GM23338 (cell line): ENCODE measurements around the gene UBE2QL1. TPM values are rescaled to one million over a fixed set of nuclear protein-coding genes. Genes with fewer than 3 reads are reported as not detected.

Source experiments
- ATAC-seq: fragments of 200-7000 bp; cut with Tn5 transposase; 3 replicates; pipeline ENCODE4 v1.9.1; 2020
- DNase-seq: peaks from one replicate; pipeline ENCODE4 v3.0.0-alpha.2; 2015; ENCODE audit warnings: low spot score
- H2AFZ ChIP-seq: fragments of 200-600 bp; sonication (generic); 2 replicates; pipeline ENCODE4 v1.8.0; 2016; ENCODE audit warnings: antibody characterized with exemption, mild to moderate bottlenecking, moderate library complexity
- H3F3A ChIP-seq: fragments of 200-600 bp; sonication (generic); replicated peaks from 2 replicates; pipeline ENCODE4 v1.8.0; 2017; ENCODE audit warnings: antibody characterized with exemption, mixed run types, low read depth
- H3K27ac ChIP-seq: fragments of 200-600 bp; sonication (generic); 2 replicates; pipeline ENCODE4 v1.6.1; 2016; ENCODE audit warnings: low read depth
- H3K27me3 ChIP-seq: fragments of 200-600 bp; sonication (generic); 2 replicates; pipeline ENCODE4 v1.8.0; 2016; ENCODE audit warnings: mild to moderate bottlenecking, mixed run types, moderate library complexity; ENCODE audit not compliant: insufficient read depth
- H3K36me3 ChIP-seq: fragments of 200-600 bp; sonication (generic); 2 replicates; pipeline ENCODE4 v1.8.0; 2016; ENCODE audit warnings: mild to moderate bottlenecking; ENCODE audit not compliant: insufficient read depth
- H3K4me1 ChIP-seq: fragments of 200-600 bp; sonication (generic); 2 replicates; pipeline ENCODE4 v1.8.0; 2016; ENCODE audit warnings: mild to moderate bottlenecking, moderate library complexity; ENCODE audit not compliant: insufficient read depth
- H3K4me2 ChIP-seq: fragments of 200-600 bp; sonication (generic); 2 replicates; pipeline ENCODE4 v1.7.1; 2017; ENCODE audit warnings: mixed run types
- H3K4me3 ChIP-seq: fragments of 200-600 bp; sonication (generic); 2 replicates; pipeline ENCODE4 v1.6.1; 2016; ENCODE audit warnings: mixed run types
- H3K79me2 ChIP-seq: fragments of 200-600 bp; sonication (generic); replicated peaks from 2 replicates; pipeline ENCODE4 v1.8.0; 2017; ENCODE audit warnings: mild to moderate bottlenecking; ENCODE audit not compliant: insufficient read depth
- H3K9me2 ChIP-seq: fragments of 200-600 bp; sonication (generic); 2 replicates; pipeline ENCODE4 v1.8.0; 2017; ENCODE audit not compliant: insufficient read depth
- H4K20me1 ChIP-seq: fragments of 200-600 bp; sonication (generic); replicated peaks from 2 replicates; pipeline ENCODE4 v1.8.0; 2017; ENCODE audit warnings: mild to moderate bottlenecking; ENCODE audit not compliant: insufficient read depth
- H3K27ac Mint-ChIP-seq: 2 replicates; pipeline ENCODE4 v1.8.0; 2020; ENCODE audit warnings: inconsistent platforms, mild to moderate bottlenecking, moderate library complexity, mixed read lengths
- H3K27me3 Mint-ChIP-seq: 3 replicates; pipeline ENCODE4 v1.8.0; 2022; ENCODE audit warnings: low read depth, mild to moderate bottlenecking, moderate library complexity, mixed read lengths, inconsistent platforms; ENCODE audit not compliant: insufficient read depth, poor library complexity
- H3K36me3 Mint-ChIP-seq: 3 replicates; pipeline ENCODE4 v1.8.0; 2021; ENCODE audit warnings: low read depth, mild to moderate bottlenecking, inconsistent platforms, moderate library complexity, mixed read lengths
- H3K4me1 Mint-ChIP-seq: 3 replicates; pipeline ENCODE4 v1.8.0; 2020; ENCODE audit warnings: mild to moderate bottlenecking, inconsistent platforms, mixed read lengths
- H3K4me3 Mint-ChIP-seq: 3 replicates; pipeline ENCODE4 v1.8.0; 2021; ENCODE audit warnings: moderate library complexity, mild to moderate bottlenecking, inconsistent platforms, mixed read lengths
- H3K9me3 Mint-ChIP-seq: 3 replicates; pipeline ENCODE4 v1.8.0; 2020; ENCODE audit warnings: moderate library complexity, mild to moderate bottlenecking, inconsistent platforms, mixed read lengths
- CREB1 ChIP-seq: fragments of 250-450 bp; sonication (Bioruptor Pico); IDR thresholded peaks from 2 replicates; pipeline ENCODE4 v1.5.0; 2020; ENCODE audit warnings: low read depth, mild to moderate bottlenecking, moderate library complexity
- EZH2 ChIP-seq: fragments of 200-600 bp; sonication (generic); IDR thresholded peaks from one replicate; pipeline ENCODE4 v1.8.0; 2017; ENCODE audit warnings: antibody characterized with exemption, mild to moderate bottlenecking, low read depth; ENCODE audit not compliant: unreplicated experiment
- EZH2phosphoT487 ChIP-seq: fragments of 200-600 bp; sonication (generic); IDR thresholded peaks from one replicate; pipeline ENCODE4 v1.8.1; 2018; ENCODE audit warnings: antibody characterized with exemption; ENCODE audit not compliant: unreplicated experiment
- NANOG ChIP-seq: IDR thresholded peaks from 2 replicates; pipeline ENCODE4 v1.6.1; 2016; ENCODE audit warnings: antibody characterized with exemption, borderline replicate concordance
- POLR2AphosphoS5 ChIP-seq: IDR thresholded peaks from 2 replicates; pipeline ENCODE4 v1.6.1; 2016; ENCODE audit warnings: antibody characterized with exemption, low read depth
- ZNF114 ChIP-seq: fragments of 250-450 bp; sonication (Bioruptor Pico); IDR thresholded peaks from 2 replicates; pipeline ENCODE4 v1.5.0; 2020; ENCODE audit warnings: mild to moderate bottlenecking, moderate library complexity
- polyA plus RNA-seq: library from polyadenylated mRNA; unstranded; fragments of >200 nt; fragmentation: Nextera tagmentation; extraction: Ambion mirVana; gene quantifications from 2 replicates; pipeline ENCODE4 v1.2.1, GENCODE V29; 2016
- total RNA-seq: library from RNA; depleted of rRNA; stranded (reverse); fragments of >200 nt; shearing (Covaris generic); gene quantifications from 2 replicates; pipeline ENCODE4 v1.2.3, GENCODE V29; 2014
- TF ChIP-seq, protein P1 (sequence below): fragments of 250-450 bp; sonication (Bioruptor Pico); IDR thresholded peaks from 2 replicates; pipeline ENCODE4 v1.5.0; 2020; ENCODE audit warnings: mild to moderate bottlenecking, moderate library complexity
- TF ChIP-seq, protein P2 (sequence below): IDR thresholded peaks from one replicate; pipeline ENCODE4 v1.6.1; 2018; ENCODE audit warnings: antibody characterized with exemption; ENCODE audit not compliant: unreplicated experiment
- TF ChIP-seq, protein P3 (sequence below): IDR thresholded peaks from 2 replicates; pipeline ENCODE4 v1.6.1; 2016; ENCODE audit warnings: antibody characterized with exemption

The UBE2QL1 gene
- total and polyA plus RNA-seq, 2 experiments from 2014 or later, result 0.40 to 0.83 TPM

DNA sequence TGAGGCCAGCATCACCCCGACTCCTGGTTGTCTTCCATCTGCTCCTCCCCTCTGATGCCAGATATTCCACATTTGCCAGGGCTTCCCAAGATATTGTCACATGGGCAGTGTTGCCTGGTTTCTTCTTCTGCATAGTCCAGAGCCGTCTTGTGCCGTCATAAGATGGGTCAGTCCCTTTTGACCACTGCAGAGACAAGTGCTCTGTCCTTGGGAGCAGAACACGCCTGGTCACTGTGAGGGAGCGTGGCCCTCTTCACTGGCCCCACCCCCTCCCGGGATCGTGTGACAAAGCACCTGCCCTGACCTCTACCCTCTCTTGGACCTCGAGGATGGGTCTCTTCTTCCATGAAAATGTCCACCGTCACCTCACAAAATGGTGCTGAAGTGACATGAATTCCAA lies 41.6 kb downstream of the UBE2QL1 start:
- H3K4me3 Mint-ChIP-seq, result no peak overlapping the region
- no peaks in the 10 kb centered on the region for H3K9me3 Mint-ChIP-seq
- H3K4me1 Mint-ChIP-seq, result peaks cover 15% of the 10 kb centered on the region
- Histone ChIP-seq H3K36me3 (no peaks in the 10 kb centered on the region), H2AFZ (no peak overlapping the region), H3K4me2 (no peak overlapping the region), H3K4me3 (no peak overlapping the region), H3K4me1 (peaks cover 8% of the 10 kb centered on the region), H3K9me2 (no peaks in the 10 kb centered on the region), H3K79me2 (no peaks in the 10 kb centered on the region), H3F3A (no peaks in the 10 kb centered on the region), H3K27ac (no peak overlapping the region), H3K27me3 (no peaks in the 10 kb centered on the region), H4K20me1 (no peaks in the 10 kb centered on the region)
- DNase-seq (no peak), ATAC-seq (no peak)
- H3K27me3 Mint-ChIP-seq, result peaks cover 9% of the 10 kb centered on the region
- TF ChIP-seq POLR2AphosphoS5, result no peak
- TF ChIP-seq EZH2, result no peak
- no peak for TF ChIP-seq ZNF114
- no peak for TF ChIP-seq CREB1 (CRISPR knock-in tag)
- TF ChIP-seq, protein P1, sequence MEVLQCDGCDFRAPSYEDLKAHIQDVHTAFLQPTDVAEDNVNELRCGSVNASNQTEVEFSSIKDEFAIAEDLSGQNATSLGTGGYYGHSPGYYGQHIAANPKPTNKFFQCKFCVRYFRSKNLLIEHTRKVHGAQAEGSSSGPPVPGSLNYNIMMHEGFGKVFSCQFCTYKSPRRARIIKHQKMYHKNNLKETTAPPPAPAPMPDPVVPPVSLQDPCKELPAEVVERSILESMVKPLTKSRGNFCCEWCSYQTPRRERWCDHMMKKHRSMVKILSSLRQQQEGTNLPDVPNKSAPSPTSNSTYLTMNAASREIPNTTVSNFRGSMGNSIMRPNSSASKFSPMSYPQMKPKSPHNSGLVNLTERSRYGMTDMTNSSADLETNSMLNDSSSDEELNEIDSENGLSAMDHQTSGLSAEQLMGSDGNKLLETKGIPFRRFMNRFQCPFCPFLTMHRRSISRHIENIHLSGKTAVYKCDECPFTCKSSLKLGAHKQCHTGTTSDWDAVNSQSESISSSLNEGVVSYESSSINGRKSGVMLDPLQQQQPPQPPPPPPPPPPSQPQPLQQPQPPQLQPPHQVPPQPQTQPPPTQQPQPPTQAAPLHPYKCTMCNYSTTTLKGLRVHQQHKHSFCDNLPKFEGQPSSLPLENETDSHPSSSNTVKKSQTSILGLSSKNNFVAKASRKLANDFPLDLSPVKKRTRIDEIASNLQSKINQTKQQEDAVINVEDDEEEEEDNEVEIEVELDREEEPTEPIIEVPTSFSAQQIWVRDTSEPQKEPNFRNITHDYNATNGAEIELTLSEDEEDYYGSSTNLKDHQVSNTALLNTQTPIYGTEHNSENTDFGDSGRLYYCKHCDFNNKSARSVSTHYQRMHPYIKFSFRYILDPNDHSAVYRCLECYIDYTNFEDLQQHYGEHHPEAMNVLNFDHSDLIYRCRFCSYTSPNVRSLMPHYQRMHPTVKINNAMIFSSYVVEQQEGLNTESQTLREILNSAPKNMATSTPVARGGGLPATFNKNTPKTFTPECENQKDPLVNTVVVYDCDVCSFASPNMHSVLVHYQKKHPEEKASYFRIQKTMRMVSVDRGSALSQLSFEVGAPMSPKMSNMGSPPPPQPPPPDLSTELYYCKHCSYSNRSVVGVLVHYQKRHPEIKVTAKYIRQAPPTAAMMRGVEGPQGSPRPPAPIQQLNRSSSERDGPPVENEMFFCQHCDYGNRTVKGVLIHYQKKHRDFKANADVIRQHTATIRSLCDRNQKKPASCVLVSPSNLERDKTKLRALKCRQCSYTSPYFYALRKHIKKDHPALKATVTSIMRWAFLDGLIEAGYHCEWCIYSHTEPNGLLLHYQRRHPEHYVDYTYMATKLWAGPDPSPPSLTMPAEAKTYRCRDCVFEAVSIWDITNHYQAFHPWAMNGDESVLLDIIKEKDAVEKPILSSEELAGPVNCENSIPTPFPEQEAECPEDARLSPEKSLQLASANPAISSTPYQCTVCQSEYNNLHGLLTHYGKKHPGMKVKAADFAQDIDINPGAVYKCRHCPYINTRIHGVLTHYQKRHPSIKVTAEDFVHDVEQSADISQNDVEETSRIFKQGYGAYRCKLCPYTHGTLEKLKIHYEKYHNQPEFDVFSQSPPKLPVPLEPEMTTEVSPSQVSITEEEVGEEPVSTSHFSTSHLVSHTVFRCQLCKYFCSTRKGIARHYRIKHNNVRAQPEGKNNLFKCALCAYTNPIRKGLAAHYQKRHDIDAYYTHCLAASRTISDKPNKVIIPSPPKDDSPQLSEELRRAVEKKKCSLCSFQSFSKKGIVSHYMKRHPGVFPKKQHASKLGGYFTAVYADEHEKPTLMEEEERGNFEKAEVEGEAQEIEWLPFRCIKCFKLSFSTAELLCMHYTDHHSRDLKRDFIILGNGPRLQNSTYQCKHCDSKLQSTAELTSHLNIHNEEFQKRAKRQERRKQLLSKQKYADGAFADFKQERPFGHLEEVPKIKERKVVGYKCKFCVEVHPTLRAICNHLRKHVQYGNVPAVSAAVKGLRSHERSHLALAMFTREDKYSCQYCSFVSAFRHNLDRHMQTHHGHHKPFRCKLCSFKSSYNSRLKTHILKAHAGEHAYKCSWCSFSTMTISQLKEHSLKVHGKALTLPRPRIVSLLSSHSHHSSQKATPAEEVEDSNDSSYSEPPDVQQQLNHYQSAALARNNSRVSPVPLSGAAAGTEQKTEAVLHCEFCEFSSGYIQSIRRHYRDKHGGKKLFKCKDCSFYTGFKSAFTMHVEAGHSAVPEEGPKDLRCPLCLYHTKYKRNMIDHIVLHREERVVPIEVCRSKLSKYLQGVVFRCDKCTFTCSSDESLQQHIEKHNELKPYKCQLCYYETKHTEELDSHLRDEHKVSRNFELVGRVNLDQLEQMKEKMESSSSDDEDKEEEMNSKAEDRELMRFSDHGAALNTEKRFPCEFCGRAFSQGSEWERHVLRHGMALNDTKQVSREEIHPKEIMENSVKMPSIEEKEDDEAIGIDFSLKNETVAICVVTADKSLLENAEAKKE (CRISPR knock-in tag), result no peak
- TF ChIP-seq, protein P2, sequence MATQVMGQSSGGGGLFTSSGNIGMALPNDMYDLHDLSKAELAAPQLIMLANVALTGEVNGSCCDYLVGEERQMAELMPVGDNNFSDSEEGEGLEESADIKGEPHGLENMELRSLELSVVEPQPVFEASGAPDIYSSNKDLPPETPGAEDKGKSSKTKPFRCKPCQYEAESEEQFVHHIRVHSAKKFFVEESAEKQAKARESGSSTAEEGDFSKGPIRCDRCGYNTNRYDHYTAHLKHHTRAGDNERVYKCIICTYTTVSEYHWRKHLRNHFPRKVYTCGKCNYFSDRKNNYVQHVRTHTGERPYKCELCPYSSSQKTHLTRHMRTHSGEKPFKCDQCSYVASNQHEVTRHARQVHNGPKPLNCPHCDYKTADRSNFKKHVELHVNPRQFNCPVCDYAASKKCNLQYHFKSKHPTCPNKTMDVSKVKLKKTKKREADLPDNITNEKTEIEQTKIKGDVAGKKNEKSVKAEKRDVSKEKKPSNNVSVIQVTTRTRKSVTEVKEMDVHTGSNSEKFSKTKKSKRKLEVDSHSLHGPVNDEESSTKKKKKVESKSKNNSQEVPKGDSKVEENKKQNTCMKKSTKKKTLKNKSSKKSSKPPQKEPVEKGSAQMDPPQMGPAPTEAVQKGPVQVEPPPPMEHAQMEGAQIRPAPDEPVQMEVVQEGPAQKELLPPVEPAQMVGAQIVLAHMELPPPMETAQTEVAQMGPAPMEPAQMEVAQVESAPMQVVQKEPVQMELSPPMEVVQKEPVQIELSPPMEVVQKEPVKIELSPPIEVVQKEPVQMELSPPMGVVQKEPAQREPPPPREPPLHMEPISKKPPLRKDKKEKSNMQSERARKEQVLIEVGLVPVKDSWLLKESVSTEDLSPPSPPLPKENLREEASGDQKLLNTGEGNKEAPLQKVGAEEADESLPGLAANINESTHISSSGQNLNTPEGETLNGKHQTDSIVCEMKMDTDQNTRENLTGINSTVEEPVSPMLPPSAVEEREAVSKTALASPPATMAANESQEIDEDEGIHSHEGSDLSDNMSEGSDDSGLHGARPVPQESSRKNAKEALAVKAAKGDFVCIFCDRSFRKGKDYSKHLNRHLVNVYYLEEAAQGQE, result no peak
- no peak for TF ChIP-seq EZH2phosphoT487
- TF ChIP-seq NANOG, result no peak
- TF ChIP-seq, protein P3, sequence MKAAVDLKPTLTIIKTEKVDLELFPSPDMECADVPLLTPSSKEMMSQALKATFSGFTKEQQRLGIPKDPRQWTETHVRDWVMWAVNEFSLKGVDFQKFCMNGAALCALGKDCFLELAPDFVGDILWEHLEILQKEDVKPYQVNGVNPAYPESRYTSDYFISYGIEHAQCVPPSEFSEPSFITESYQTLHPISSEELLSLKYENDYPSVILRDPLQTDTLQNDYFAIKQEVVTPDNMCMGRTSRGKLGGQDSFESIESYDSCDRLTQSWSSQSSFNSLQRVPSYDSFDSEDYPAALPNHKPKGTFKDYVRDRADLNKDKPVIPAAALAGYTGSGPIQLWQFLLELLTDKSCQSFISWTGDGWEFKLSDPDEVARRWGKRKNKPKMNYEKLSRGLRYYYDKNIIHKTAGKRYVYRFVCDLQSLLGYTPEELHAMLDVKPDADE, result no peak
- H3K27ac Mint-ChIP-seq, result no peak overlapping the region
- no peaks in the 10 kb centered on the region for H3K36me3 Mint-ChIP-seq
